ENCODE results near the gene ZBED4. TPM values are rescaled to one million over a fixed set of nuclear protein-coding genes. Genes with fewer than 3 reads are reported as not detected.

The ZBED4 gene
- total RNA-seq, 1 experiment from 2014 or later: 23.0 TPM

GRCh38 chr22:49817359-49817758, 36.3 kb upstream of the ZBED4 start:
- H3K4me3 Mint-ChIP-seq: no peak overlapping the region
- Histone ChIP-seq H3K4ac (ENCODE audit: low read depth, low read length) (no peak overlapping the region), H4K91ac (ENCODE audit: insufficient read length, low read depth, low read length) (no peak overlapping the region), H2AFZ (ENCODE audit: low read length) (no peak overlapping the region), H3K56ac (ENCODE audit: insufficient read length, low read depth, low read length) (no peak overlapping the region), H3T11ph (ENCODE audit: low read length) (no peak overlapping the region), H3K23me2 (ENCODE audit: insufficient read length, low read depth, low read length, poor library complexity, severe bottlenecking) (peaks cover 2% of the 10 kb centered on the region), H2AK5ac (ENCODE audit: insufficient read length, low read length) (no peak overlapping the region), H3K27ac (ENCODE audit: insufficient read length, low read depth, low read length) (no peak overlapping the region), H2BK15ac (ENCODE audit: low read depth, low read length) (no peak overlapping the region), H3K79me1 (ENCODE audit: insufficient read depth, low read depth, low read length, poor library complexity, severe bottlenecking) (peaks cover 14% of the 10 kb centered on the region), H4K5ac (ENCODE audit: insufficient read length, low read depth, low read length) (no peak overlapping the region), H3K27me3 (ENCODE audit: insufficient read depth, low read length) (no peaks in the 10 kb centered on the region), H3K9me3 (ENCODE audit: control insufficient read depth, low read depth, low read length) (no peaks in the 10 kb centered on the region), H4K20me1 (ENCODE audit: control insufficient read depth, insufficient read depth, insufficient read length) (no peaks in the 10 kb centered on the region), H3K4me2 (ENCODE audit: insufficient read depth, insufficient read length, low read length) (no peak overlapping the region), H3K23ac (ENCODE audit: insufficient read length, low read depth, low read length) (no peak overlapping the region), H2BK5ac (ENCODE audit: insufficient read length, low read length) (no peak overlapping the region), H2BK12ac (ENCODE audit: insufficient read length, low read depth, low read length) (no peak overlapping the region), H3K14ac (ENCODE audit: insufficient read depth, low read length) (no peak overlapping the region), H4K8ac (replicated peaks; ENCODE audit: insufficient read length, low read depth, low read length) (no peak overlapping the region), H2BK120ac (ENCODE audit: low read depth, low read length, poor library complexity, severe bottlenecking) (no peak overlapping the region), H3K9ac (ENCODE audit: extremely low read depth, insufficient read length, low read length) (no peak overlapping the region), H3K4me1 (ENCODE audit: insufficient read depth, low read length) (no peaks in the 10 kb centered on the region), H2BK20ac (ENCODE audit: low read depth, low read length, poor library complexity, severe bottlenecking) (no peak overlapping the region), H3K79me2 (ENCODE audit: insufficient read depth, low read length) (peaks cover 45% of the 10 kb centered on the region; the same call in 1 of the 2 replicates), H3K18ac (ENCODE audit: insufficient read length, low read depth, low read length) (no peak overlapping the region)
- peak overlapping the region in 1 of 3 experiments; percentile 20; a peak in 2 of 7 replicates for H3K27ac Mint-ChIP-seq
- no peaks in the 10 kb centered on the region for H3K9me3 Mint-ChIP-seq
- no peak for TF ChIP-seq CTCF (conservative IDR thresholded peaks at IDR 0.05)
- H3K36me3 Mint-ChIP-seq (ENCODE audit: insufficient read depth in 1 of 3, low read depth in 3 of 3): peaks cover 37 to 84% (median 75%) of the 10 kb centered on the region in 3 experiments
- no peaks in the 10 kb centered on the region for H3K27me3 Mint-ChIP-seq (ENCODE audit: low read depth)
- WGBS (ENCODE audit: extremely low coverage, insufficient read length, low lambda C conversion rate): no CpG with 5 or more reads among the region's 3 CpGs
- no peaks in the 10 kb centered on the region for H3K4me1 Mint-ChIP-seq
- DNase-seq: no peak

Data from H9 (cell line).